CD4-positive, alpha-beta T cell (primary cell): ENCODE measurements around the gene PRKN. TPM values are rescaled to one million over a fixed set of nuclear protein-coding genes. Genes with fewer than 3 reads are reported as not detected.

ENCODE experiments used
- ATAC-seq: fragments of 200-7000 bp; cut with Tn5 transposase; one replicate; pipeline ENCODE4 v1.10.0; 2022; ENCODE audit warnings: mild to moderate bottlenecking; ENCODE audit not compliant: poor library complexity
- CTCF ChIA-PET: fragments of 350-600 bp; sonication (Branson Sonifier 250); formaldehyde crosslinking; loops from one replicate; lab custom pipeline; 2021; ENCODE audit warnings: antibody characterized with exemption, inconsistent platforms; lab: Charles Lee
- POLR2A ChIA-PET: fragments of 350-600 bp; sonication (Branson Sonifier 250); formaldehyde crosslinking; loops from one replicate; lab custom pipeline; 2021; ENCODE audit warnings: antibody characterized with exemption, inconsistent platforms; lab: Charles Lee
- DNase-seq, 14 experiments: peaks; one replicate each; pipeline ENCODE4 v3.0.0-alpha.2; 2013 to 2020; ENCODE audit warnings: mixed read lengths in 2 of 14
- H3K27ac ChIP-seq, 2 donors: one replicate each; pipeline versions ENCODE4 v1.5.1 to v1.7.0; 2013; ENCODE audit warnings: low read length in 2 of 2, low read depth in 1 of 2, mild to moderate bottlenecking in 1 of 2
- H3K27me3 ChIP-seq, 2 experiments: 1 replicate in 1 of 2; 2 replicates in 1 of 2; pipeline versions ENCODE4 v1.6.1 to v1.7.0; 2013; ENCODE audit warnings: low read length in 2 of 2, control low read depth in 1 of 2, mild to moderate bottlenecking in 1 of 2, moderate library complexity in 1 of 2; ENCODE audit not compliant: insufficient read depth in 2 of 2, control insufficient read depth in 1 of 2
- H3K36me3 ChIP-seq: one replicate; pipeline ENCODE4 v1.6.1; 2013; ENCODE audit warnings: low read length, control low read depth; ENCODE audit not compliant: insufficient read depth
- H3K4me1 ChIP-seq: one replicate; pipeline ENCODE4 v1.6.1; 2013; ENCODE audit warnings: low read length, control low read depth; ENCODE audit not compliant: insufficient read depth
- H3K4me3 ChIP-seq: one replicate; pipeline ENCODE4 v1.5.1; 2013; ENCODE audit warnings: mild to moderate bottlenecking, low read length, moderate library complexity
- H3K9me3 ChIP-seq, 2 experiments: 1 replicate in 1 of 2; 2 replicates in 1 of 2; pipeline versions ENCODE4 v1.6.1 to v1.7.0; 2013; ENCODE audit warnings: low read length in 2 of 2, mild to moderate bottlenecking in 2 of 2, control low read depth in 1 of 2, moderate library complexity in 1 of 2; ENCODE audit not compliant: control insufficient read depth in 1 of 2, insufficient read depth in 1 of 2
- H3K27ac Mint-ChIP-seq: one replicate; pipeline ENCODE4 v1.8.0; 2020; ENCODE audit warnings: mixed read lengths
- H3K27me3 Mint-ChIP-seq: one replicate; pipeline ENCODE4 v1.8.0; 2021; ENCODE audit warnings: mixed read lengths
- H3K36me3 Mint-ChIP-seq: one replicate; pipeline ENCODE4 v1.8.0; 2021; ENCODE audit warnings: low read depth, mixed read lengths
- H3K4me1 Mint-ChIP-seq: one replicate; pipeline ENCODE4 v1.8.0; 2021; ENCODE audit warnings: low read depth, mixed read lengths
- H3K4me3 Mint-ChIP-seq: one replicate; pipeline ENCODE4 v1.8.0; 2020; ENCODE audit warnings: mild to moderate bottlenecking, mixed read lengths
- H3K9me3 Mint-ChIP-seq: one replicate; pipeline ENCODE4 v1.8.0; 2020; ENCODE audit warnings: mixed read lengths
- intact Hi-C, 2 experiments: fragments of 100-400 bp; cut with DNase I in 1 of 2; cut with micrococcal nuclease in 1 of 2; formaldehyde crosslinking; loops; one replicate each; pipeline versions ENCODE4 v1.15.1 to v1.9.0; 2023 to 2025; cut with DNase I, micrococcal nuclease
- total RNA-seq, 174 experiments: library from RNA in 2 of 174; stranded (reverse) in 2 of 174; gene quantifications; one replicate each; pipeline ENCODE4 v1.2.3 and lab custom pipeline; 2021 to 2026
- TF ChIP-seq, protein P1 (sequence below): fragments of 200-600 bp; IDR thresholded peaks from one replicate; pipeline ENCODE4 v1.8.0; 2022; ENCODE audit warnings: antibody characterized with exemption, mild to moderate bottlenecking

PRKN gene
- total RNA-seq, 2 experiments from 2014 or later, result 5.2 to 5.4 TPM

DNA sequence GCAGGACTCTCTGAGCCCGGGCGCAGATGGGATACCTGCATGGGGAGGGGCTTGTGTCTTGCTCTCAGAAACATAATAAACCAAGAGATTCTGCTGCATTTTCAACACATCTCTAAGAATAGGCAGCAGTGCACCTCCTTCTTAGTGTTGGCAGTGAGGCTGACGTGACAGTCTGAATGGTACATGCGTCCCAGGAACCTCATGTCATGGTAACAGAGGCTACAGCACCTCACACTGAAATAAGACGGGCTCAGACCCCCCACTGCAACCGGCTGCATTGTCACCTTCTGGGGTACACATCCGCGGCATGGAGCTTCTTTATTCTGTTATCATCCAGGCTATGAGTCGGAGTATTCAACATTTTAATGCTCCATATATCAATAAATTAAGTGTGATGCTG, 1056.4 kb downstream of the PRKN start:
- H3K4me1 ChIP-seq, result no peaks in the 10 kb centered on the region
- no peaks in the 10 kb centered on the region for H3K27me3 Mint-ChIP-seq
- POLR2A ChIA-PET, result no interaction called here
- no peaks in the 10 kb centered on the region for H3K9me3 Mint-ChIP-seq
- H3K4me1 Mint-ChIP-seq, result no peaks in the 10 kb centered on the region
- H3K27me3 ChIP-seq, result no peaks in the 10 kb centered on the region
- no peak overlapping the region for H3K27ac Mint-ChIP-seq
- CTCF ChIA-PET, result no interaction called here
- H3K9me3 ChIP-seq, result peaks cover 0 to 3% of the 10 kb centered on the region in 2 experiments
- TF ChIP-seq, protein P1, sequence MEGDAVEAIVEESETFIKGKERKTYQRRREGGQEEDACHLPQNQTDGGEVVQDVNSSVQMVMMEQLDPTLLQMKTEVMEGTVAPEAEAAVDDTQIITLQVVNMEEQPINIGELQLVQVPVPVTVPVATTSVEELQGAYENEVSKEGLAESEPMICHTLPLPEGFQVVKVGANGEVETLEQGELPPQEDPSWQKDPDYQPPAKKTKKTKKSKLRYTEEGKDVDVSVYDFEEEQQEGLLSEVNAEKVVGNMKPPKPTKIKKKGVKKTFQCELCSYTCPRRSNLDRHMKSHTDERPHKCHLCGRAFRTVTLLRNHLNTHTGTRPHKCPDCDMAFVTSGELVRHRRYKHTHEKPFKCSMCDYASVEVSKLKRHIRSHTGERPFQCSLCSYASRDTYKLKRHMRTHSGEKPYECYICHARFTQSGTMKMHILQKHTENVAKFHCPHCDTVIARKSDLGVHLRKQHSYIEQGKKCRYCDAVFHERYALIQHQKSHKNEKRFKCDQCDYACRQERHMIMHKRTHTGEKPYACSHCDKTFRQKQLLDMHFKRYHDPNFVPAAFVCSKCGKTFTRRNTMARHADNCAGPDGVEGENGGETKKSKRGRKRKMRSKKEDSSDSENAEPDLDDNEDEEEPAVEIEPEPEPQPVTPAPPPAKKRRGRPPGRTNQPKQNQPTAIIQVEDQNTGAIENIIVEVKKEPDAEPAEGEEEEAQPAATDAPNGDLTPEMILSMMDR, result no peak
- H3K27ac ChIP-seq, result no peak overlapping the region
- H3K4me3 ChIP-seq, result no peak overlapping the region
- no peaks in the 10 kb centered on the region for H3K36me3 ChIP-seq
- ATAC-seq, result no peak
- DNase-seq, result no peak
- intact Hi-C loops, result no loop called here
- no peak overlapping the region for H3K4me3 Mint-ChIP-seq
- H3K36me3 Mint-ChIP-seq, result no peaks in the 10 kb centered on the region

DNA sequence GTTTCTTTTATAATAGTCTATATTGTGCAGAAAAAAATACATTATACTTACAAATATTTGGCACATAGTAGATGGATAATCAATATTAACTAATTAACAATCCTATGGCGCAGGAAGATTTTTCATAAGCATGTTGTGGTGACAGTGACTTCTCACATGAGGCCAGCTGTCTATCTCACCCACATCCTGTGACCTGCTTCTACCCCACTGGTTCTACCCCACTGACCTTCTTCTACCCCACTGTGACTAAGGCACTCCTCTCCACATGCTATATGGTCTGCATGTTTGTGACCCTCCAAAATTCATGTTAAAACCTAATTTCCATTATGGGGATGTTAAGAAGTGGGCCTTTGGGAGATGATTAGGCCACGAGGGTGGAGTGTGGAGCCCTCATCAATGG, 1058.9 kb downstream of the PRKN start:
- no peaks in the 10 kb centered on the region for H3K36me3 ChIP-seq
- no peaks in the 10 kb centered on the region for H3K4me1 Mint-ChIP-seq
- ATAC-seq, result no peak
- no peak overlapping the region for H3K27ac Mint-ChIP-seq
- POLR2A ChIA-PET, result no interaction called here
- TF ChIP-seq, protein P1, result no peak
- no peak for DNase-seq
- CTCF ChIA-PET, result no interaction called here
- no peaks in the 10 kb centered on the region for H3K36me3 Mint-ChIP-seq
- H3K9me3 ChIP-seq, result peaks cover 0 to 13% of the 10 kb centered on the region in 2 experiments
- H3K4me1 ChIP-seq, result no peaks in the 10 kb centered on the region
- no peaks in the 10 kb centered on the region for H3K27me3 Mint-ChIP-seq
- intact Hi-C loops, result no loop called here
- H3K4me3 ChIP-seq, result no peak overlapping the region
- no peaks in the 10 kb centered on the region for H3K27me3 ChIP-seq
- peaks cover 6% of the 10 kb centered on the region for H3K9me3 Mint-ChIP-seq
- no peak overlapping the region for H3K4me3 Mint-ChIP-seq
- no peak overlapping the region for H3K27ac ChIP-seq

- H3K36me3 ChIP-seq, result no peaks in the 10 kb centered on the region
- no peaks in the 10 kb centered on the region for H3K27me3 ChIP-seq
- no peaks in the 10 kb centered on the region for H3K4me1 ChIP-seq
- H3K27ac ChIP-seq, result no peak overlapping the region
- no peak overlapping the region for H3K27ac Mint-ChIP-seq
- ATAC-seq (no peak), DNase-seq (no peak)
- peaks cover 6% of the 10 kb centered on the region for H3K9me3 Mint-ChIP-seq
- H3K4me3 Mint-ChIP-seq, result no peak overlapping the region
- intact Hi-C loops, result no loop called here
- H3K27me3 Mint-ChIP-seq, result no peaks in the 10 kb centered on the region
- H3K9me3 ChIP-seq, result peaks cover 0 to 14% of the 10 kb centered on the region in 2 experiments
- H3K36me3 Mint-ChIP-seq, result no peaks in the 10 kb centered on the region
- ChIA-PET CTCF (no interaction called here), POLR2A (no interaction called here)
- TF ChIP-seq, protein P1, result no peak
- no peak overlapping the region for H3K4me3 ChIP-seq
- H3K4me1 Mint-ChIP-seq, result no peaks in the 10 kb centered on the region
Measured at GRCh38 chr6:161667957-161668356, 1059.6 kb downstream of the PRKN start.
